ENCODE results near the gene SMIM38. TPM values are rescaled to one million over a fixed set of nuclear protein-coding genes. Genes with fewer than 3 reads are reported as not detected.

The SMIM38 gene
- total RNA-seq, 1 donor from 2014 or later = under 0.01 TPM

GRCh38 chr11:69178819-69179482 lies 23.2 kb downstream of the SMIM38 start:
- DNase-seq (ENCODE audit: low read depth in 2 of 2) = no peak

- no peak for DNase-seq (ENCODE audit: low read depth in 2 of 2)
Observed at GRCh38 chr11:69180226-69180625, 24.5 kb downstream of the SMIM38 start.

DNA sequence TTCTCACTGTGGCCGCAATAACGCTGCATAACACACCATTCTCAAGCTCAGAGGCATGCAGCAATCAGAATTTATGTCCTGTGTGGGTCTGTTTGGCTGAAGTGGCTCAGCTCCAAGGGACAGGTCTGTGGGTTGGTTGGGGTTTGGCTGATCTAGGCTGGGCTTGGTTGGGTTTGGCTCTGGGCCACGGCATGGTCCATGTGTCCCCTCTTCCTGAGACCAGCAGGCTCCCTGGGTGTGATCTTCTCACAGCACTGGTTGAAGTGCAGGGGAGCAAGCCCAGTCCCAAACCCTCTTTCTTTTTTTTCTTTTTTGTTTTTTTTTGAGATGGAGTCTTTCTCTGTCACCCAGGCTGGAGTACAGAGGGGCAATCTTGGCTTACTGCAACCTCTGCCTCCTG lies 25.0 kb downstream of the SMIM38 start:
- DNase-seq (ENCODE audit: low read depth in 2 of 2) = no peak

- no peak for DNase-seq (ENCODE audit: low read depth in 2 of 2)
Observed at GRCh38 chr11:69183613-69184012, 27.9 kb downstream of the SMIM38 start.

DNA sequence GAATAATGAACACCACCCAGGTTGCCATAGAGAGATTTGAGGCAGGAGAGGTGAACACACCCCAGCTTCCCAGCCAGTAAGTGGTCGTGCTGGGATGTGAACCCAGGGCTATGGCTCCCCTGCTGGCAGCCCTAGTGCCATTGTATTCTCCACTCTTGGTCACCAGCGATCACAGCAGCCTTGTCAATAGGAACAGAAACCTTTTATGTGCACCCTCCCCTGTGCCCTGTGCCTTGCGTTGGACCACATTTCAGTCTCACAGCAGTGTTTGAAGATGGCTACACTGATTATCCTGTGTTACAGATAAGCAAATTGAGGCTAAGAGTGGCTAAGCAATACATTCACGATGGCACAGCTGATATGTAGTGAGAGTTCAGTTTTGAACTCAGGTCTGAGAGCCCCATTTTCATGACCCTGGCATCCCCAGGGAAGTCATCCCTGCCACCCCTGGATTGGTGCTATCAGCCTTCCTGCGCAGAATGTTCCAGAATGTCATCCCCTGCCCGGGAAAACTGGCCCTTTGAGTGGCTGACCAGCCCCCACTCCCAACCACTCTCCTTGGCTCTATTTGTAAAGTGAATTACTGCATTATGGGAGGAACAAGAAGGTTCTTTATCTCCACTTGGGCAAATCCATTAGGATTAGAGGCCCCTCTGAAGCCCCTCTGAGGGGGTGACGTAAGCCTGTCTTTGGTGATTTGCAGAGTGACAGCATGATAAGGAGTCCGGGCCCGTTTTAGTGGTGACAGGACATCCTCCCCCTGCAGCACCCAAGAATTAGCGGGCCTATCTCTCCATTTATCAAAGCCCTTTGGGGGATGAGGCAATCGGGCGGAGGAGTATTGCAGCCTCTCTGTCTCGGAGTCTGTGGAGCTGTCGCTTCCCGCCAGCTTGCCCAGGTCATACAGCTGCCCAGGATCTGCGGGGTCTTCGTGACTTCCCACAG lies 30.9 kb downstream of the SMIM38 start:
- DNase-seq (ENCODE audit: low read depth in 2 of 2) = no peak

DNA sequence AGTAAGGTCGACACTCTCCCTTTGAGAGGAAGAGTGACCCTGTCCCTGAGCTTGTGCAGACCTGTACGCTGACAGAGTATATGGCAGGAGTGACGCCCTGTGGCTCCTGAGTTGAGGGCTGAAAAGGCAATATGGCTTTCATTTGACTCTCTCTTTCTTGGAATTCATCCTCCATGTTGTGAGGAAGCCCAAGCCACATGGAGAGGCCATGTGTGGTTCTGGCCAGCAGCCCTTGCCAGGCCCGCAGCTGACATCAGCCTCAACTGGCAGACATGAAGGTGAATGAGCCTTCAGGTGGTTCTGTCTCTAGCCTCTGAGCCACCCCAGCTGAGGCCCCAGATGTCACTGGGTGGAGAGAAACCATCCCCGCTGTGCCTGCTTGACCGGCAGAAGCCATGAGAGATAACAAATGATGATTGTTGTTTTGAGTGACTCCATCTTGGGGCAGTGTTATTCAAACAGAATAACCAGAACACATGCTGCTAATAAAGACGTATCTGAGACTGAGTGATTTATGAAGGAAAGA lies 31.9 kb downstream of the SMIM38 start:
- no peak for DNase-seq (ENCODE audit: low read depth in 2 of 2)

GRCh38 chr11:69189059-69189458 lies 33.3 kb downstream of the SMIM38 start:
- no peak for DNase-seq (ENCODE audit: low read depth in 2 of 2)

GRCh38 chr11:69190796-69191536 lies 35.2 kb downstream of the SMIM38 start:
- no peak for DNase-seq (ENCODE audit: low read depth in 2 of 2)

DNA sequence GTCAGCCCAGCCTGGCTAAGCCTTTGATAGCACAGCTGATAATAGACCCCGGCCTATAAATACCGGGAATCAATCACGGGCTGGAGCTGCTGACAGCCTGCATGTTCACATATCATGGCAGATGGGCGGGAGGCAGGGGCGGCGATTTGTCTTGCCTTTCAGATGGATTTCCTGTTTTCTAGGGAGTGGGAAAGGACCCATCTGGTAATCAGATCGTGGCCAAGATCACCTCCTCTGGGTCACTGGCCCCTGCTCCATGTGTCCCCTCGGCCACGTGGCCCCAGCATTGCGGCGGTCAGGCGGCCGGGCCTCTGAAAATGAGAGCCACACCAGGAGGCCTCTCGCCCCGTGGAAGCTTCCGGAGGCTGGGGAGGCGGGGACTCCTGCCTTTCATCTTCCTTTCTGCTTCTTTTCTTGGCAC lies 36.6 kb downstream of the SMIM38 start:
- DNase-seq (ENCODE audit: low read depth in 2 of 2) = peak in 1 of 2 donors; percentile 6

- no peak for DNase-seq (ENCODE audit: low read depth in 2 of 2)
Observed at GRCh38 chr11:69193151-69193550, 37.4 kb downstream of the SMIM38 start.

DNA sequence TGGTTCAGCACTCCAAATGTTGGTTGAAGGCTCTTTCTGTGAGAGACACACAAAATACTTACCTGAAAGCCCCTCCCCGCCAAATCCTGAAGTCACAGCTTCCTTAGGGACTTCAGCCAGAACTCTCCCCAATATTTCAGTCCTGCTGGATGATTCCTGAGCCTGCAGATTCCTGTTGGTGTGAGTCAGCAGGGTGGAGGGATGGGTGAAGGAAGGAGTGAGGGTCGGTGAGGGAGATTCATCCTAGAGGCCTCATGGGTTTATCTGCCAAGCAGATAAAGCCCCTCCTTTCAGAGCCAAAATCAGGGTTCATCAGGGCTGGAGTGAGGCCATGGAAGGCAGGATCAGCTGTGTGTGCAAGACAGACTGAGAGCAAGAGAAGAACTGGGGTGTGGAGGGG lies 37.9 kb downstream of the SMIM38 start:
- no peak for DNase-seq (ENCODE audit: low read depth in 2 of 2)

GRCh38 chr11:69194396-69194795 lies 38.7 kb downstream of the SMIM38 start:
- no peak for DNase-seq (ENCODE audit: low read depth in 2 of 2)

DNA sequence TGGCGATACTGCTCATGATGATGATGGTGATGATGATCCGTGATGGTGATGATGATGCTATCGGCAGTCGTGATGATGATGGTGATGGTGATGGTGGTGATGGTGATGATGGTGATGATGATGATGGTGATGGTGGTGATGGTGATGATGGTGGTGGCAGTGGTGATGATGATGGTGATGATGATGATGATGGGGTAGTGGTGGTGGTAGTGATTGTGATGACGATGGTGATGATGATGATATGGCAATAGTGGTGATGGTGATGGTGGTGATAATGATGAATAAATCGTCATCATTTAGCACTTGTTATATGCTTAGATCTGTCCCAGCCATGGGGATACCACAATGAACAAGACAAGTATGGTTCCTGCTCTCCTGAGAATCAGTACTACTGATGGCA lies 39.2 kb downstream of the SMIM38 start:
- no peak for DNase-seq (ENCODE audit: low read depth in 2 of 2)

DNA sequence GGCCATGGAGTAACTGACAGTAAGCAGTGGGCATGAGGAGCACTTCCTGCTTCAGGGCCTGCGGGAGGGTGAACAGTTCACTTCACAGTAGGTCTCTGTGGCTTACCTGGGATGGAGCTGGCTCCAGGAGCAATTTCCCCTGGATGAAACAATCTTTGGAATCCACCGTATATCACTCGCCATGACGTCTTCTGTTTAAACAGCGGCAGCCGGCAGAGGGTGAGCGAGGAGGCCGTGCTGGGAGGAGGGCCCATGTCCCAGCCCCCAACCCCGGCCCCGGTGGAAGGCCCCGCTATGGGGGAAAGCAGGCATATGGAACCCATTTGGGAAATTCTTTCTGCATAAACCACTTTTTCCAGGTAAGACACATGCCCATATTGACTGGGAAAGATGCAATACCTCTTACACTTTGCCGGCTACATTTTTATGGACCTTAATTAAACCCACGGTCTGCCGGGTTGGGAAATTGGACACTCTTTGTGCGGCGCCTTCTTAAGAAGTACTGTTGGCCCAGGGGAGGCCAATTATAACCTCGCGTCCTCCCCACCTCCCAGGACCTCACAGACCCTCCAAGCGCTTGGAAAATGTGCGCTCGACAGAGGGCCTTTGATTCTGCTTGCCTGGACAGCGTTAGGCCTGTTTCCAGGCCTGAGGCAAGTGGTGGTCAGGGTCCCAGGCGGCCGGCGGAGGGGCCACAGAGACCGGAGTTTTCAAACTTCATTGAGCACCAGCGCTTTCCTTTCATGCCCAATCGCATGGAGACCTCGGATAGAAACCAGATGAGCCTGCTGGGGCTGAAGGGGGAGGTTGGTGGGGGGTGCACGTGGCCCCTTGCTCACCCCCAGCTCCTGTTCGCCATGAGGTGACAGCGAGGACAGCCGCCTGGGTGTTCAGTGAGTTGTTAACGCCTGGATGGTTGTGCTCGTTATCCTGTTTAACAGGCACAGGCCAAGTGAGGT lies 40.4 kb downstream of the SMIM38 start:
- no peak for DNase-seq (ENCODE audit: low read depth in 2 of 2)

DNA sequence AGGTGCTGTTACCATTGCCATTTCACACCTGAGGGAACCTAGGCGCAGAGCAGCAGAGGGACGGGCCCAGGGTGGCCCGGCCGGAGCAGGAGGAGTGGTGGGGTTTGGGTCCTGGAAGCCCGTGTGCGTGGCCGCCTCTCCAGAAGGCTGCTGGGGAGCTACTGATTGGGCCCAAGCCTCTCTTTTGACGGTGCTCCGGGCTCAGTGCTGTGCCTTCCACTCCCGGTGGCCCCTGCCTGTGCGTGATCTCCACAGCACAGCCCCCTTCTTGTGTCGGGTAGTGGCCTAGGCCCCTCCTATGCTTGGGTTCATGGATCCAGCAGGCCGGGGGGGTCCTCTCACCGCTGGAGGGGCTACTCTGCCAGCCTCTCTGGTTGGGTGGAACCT lies 41.0 kb downstream of the SMIM38 start:
- no peak for DNase-seq (ENCODE audit: low read depth in 2 of 2)

DNA sequence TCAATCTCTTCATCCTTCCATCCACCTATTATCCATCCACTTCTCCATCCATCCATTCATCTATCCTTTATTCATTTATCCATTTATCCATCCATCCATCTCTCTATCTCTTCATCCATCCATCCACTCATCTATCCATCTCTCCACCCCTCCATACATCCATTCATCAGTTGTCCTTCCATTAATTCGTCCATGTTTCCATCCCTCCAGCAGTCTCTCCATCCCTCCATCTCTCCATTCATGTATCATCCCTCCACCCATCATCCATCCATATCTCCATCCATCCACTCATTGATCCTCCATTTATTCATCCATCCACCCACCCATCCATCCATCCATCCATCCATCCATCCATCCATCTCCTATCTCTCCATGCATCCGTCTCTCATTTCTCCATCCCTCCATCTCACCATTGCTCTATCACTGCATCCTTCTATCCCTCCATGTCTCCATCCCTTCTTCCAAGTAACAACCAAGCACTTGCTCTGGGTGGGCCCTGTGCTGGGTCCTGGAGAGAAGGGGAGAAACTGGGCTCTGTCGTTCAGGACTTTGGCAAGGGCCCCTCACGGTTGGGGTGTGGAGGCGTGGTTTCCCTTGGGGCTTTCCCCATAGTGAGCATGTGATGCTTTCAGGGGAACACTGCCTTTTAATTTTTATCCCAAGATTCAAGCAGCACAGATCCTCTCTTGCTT lies 43.3 kb downstream of the SMIM38 start:
- no peak for DNase-seq (ENCODE audit: low read depth in 2 of 2)

DNA sequence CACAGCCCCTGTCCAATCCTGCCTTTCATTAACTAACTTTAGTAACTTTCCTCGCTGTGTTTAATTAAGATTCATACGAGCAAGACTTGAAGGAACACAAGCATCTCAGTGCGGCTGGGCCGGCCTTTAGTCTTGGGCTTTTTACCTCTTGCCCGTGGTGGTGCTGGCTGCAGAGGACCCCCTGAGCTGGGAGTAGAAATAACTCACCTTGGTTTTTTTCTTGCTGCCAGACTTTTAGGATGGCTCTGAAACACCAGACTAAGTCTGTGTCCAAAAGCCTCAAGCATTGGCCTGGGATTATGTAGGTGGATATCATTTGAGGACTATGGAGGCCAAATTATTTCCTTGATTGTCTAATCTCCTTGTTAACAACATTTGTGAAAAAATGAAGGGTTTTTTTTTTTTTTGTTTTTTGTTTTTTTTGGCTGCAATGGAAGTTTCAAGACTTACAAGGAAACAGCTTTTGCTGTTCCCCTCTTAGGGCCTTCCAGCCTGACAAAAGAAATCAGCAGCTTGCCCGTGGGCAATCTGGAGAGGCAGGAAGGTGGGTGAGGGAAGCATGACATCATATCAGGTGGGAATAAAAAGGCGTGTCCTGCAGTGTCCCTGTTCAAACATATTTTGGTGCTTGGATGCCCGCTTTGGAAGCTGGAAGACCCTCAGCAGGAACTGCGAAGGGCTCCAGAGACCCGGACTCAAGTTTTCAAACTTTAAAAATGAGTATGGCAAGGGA lies 44.0 kb downstream of the SMIM38 start:
- DNase-seq (ENCODE audit: low read depth in 2 of 2) = no peak

- peak; percentile 11 to 28 for DNase-seq (ENCODE audit: low read depth in 2 of 2)
Observed at GRCh38 chr11:69200331-69201065, 44.8 kb downstream of the SMIM38 start.

GRCh38 chr11:69201066-69201365 lies 45.3 kb downstream of the SMIM38 start:
- DNase-seq (ENCODE audit: low read depth in 2 of 2) = no peak

All from lung microvascular endothelial cell (primary cell).